NCI-H748 (cell line): ENCODE data around the gene FBXL7.

Experiments used
- DNase-seq: peaks from one replicate; lab custom pipeline; 2025; ENCODE audit not compliant: unreplicated experiment; lab: John Stamatoyannopoulos, UW

FBXL7 gene

DNA sequence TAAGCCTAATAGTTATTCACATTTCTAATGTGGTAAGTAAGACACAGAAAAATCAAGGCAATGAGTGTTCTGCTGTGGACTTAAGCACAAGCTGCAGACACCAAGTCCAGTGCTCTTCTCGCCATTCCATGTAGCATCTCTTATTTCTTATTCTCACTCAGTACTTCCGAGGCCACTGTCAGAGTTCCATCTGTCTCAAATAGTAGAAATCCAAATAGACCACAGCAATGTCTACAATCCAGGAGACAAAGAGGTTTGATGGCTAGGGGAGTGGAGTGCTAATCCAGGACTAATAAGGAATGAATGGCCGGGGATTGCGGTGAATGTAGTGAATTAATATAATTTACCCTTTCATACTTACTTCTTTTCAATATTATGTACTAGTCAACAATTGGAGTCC is 147.3 kb downstream of the FBXL7 start:
- DNase-seq: no peak

DNA sequence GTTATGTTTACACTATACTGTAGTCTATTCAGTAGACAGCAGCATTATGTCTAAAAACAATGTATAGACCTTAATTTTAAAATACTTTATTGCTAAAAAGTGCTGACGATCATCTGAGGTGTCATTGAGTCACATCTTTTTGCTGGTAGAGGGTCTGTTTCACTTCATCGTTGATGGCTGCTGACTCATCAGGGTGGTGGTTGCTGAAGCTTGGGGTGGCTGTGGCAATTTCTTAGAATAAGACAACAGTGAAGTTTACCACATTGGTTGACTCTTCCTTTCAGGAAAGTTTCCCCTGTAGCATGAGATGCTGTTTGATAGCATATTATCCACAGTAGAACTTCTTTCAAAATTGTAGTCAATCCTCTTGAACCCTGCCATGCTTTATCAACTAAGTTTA is 150.3 kb downstream of the FBXL7 start:
- DNase-seq: no peak

DNA sequence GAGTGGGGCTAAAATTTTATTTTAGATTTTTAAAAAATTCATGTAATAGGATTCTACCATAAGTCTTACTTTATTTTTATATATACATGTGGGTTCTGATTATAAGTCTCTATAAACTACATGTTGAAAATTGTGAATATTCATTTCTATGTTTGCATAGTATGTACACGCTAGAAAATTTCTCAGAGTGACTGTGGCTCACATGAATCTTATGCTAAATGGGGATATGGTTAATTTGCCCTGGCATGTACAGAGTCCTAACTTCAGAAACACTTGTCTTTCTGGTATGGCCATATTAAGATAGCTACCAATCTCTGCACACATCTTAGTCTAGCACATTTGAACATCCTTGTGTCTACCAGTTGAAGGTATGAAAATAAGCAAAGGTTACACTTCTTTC is 154.8 kb downstream of the FBXL7 start:
- no peak for DNase-seq

DNA sequence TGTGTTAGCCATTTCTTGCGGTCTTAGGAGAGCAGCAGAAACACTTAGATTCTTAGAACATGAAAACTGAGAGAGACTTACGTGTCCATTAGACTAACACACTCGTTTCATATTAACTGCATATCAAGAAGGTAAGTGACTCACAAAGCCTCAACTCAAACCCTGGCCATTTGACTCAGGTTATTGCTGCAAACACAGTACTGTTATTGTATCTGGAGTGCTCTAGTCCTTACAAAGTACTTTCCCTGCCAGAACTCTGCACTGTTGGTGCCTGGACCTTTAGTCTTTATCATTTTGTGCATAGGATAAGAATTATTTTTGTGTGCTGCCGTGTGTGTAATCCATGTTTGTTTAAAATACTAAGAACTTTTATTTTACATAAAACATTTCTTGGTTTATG is 155.7 kb downstream of the FBXL7 start:
- DNase-seq: no peak

DNA sequence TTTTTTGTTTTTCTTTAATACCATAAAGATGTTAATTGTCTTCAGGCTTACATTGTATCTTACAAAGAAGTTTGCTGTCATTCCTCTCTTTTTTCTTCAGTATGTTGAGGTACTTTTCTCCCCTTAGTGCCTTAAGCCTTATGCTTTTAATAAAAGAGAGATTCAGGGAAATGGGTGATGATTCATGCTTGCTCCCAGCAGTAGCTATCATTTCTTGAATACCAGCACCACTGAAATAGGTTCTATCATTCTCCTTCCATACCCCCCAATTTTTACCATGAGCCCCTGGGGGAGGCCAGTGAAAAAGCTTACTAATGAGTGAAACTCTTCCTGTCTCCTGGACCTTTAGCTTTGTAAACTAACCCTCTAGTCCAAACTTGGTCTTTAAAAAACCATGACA is 165.0 kb downstream of the FBXL7 start:
- no peak for DNase-seq

DNA sequence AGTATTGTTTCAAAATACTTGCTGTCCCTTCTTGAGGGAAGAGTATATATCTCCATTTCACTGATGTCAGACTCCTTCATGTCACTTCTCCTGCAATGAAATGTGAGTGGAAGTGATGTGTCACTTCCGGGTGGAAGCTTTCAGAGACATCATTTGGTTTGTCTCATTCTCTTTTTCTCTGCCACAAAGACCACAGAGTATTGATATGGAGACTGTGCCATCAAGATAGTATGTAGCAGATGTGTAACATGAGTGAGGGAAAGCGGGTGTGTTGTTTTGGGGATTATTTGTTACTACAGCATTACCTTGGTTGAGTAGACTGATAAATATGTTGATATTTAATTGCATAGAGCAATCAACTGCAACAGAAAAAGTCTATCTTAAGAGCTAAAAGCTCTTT is 169.8 kb downstream of the FBXL7 start:
- no peak for DNase-seq

DNA sequence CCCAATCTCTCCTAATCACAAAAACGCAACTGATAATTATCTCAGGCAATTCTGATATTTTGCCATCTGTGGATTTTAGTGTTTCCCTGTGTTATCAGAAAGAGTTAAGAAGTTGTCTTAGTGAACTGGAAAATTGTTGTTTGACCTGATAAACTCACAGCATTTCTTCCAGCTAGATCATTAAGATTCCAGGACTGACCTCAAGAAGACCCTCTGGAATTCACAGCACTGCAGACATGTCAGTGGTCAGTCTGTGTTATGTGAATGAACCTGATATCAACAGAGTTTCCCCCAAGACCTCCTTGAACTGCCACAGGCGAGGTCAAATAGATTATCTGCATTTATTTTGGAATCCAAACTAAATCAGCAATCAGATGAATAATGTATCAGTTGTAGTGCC is 174.7 kb downstream of the FBXL7 start:
- no peak for DNase-seq

DNA sequence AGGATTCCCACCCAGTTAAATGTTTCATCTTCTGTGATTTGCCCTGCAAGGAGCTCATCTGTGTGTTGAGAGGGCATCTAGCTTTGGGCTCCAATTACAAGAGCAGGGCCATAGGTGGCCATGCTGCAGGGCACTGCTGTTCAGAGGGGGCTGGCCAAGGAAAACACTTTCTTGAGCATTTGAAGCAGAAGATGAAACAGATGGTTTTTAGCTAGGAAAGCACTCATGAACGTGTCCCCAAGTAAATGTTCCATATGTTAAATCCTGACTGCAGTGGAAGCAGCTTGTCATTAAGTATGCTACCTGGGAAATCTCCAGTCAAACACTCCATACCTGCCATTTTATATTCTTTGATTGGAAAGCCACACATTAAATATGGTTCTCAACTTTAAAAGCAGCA is 176.6 kb downstream of the FBXL7 start:
- DNase-seq: no peak

DNA sequence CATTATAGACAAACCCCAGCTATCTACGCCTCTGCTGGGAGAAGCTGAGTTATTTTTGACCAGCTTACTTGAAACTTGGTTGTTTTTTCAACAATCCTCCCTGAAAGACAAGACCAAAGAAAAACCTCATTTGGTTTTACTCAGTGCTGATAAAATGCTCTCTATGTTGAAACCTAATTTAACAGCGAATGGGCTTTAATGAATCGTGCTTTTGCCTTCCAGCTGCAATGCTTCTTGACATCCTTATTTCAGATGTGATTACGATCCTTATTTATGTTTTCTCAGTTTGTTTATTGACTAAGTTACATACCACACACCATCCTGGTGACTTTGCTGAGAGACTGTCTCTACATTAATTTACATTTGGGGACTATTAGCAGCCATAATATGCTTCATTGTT is 179.2 kb downstream of the FBXL7 start:
- no peak for DNase-seq

DNA sequence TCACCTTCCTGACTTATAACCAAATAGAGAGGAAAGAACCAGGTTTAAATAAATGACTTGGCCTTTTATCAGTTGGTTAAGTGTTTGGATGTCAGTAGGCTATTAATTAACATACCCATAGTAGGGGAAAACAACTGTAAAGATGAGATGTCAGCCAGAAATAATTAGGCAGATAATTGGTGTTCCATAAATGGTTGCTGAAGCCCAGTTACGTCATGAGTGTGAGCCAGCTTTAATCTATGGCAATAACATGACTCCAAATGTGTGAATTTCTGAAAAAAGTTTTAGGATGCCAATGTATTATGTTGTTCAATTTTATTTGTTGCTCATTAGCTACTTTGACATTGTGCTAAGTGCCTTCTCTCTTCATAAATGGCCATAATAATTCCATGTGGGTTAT is 180.5 kb downstream of the FBXL7 start:
- DNase-seq: no peak

DNA sequence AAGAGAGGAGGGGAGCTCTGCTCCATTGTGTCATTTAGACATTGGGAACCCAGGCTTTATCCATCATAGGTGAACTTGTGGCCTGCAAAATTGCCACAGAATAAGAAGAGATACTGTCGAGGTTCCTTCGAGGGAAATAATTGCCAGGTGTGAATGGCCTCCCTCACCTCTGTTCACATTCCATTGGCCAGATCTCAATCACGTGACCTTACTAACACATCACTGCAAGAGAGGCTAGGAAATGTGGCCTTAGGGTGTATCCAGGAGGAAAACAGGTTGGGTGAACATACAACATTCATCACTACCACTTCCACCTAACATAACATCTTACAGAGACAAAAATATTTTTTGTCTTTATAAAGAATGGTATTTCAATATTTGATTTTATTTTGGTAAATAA is 182.1 kb downstream of the FBXL7 start:
- no peak for DNase-seq

DNA sequence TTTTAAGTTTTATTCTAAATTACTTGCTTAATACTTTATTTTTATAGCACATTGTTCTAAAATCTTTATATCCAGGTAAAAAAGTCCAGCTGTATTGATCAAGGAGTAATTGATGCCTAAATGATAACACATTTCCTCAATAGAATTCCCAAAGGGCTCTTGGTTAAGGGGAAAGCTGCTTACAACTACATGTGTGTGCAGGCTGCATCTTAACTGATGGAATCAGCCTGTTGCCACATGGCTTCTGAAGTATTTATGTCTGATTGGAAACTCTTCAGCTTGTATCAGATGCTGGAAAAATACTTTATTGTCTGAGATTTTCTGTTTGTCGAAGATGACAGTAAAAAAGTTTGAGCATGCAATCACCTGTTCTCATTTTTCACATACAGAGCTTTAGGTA is 182.6 kb downstream of the FBXL7 start:
- no peak for DNase-seq

DNA sequence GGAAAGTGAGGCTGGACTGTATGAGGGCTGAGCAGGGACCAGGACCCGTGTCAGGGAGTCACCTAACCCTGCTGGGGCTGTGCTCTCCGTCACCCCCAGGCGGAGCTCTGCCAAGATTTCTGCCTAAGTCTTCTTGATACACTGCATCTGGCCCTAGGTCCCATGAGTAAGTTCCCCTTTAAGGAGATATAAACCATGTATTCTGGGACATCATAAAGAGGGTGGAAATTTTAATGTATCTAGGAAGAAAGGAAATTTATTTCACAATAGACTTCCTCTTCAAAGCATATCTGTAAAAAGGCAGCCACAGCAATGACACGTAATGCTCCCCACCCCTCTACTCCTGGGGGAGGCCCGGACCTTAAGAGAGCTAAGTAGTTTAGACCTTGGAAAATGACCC is 183.4 kb downstream of the FBXL7 start:
- DNase-seq: peak; percentile 29

DNA sequence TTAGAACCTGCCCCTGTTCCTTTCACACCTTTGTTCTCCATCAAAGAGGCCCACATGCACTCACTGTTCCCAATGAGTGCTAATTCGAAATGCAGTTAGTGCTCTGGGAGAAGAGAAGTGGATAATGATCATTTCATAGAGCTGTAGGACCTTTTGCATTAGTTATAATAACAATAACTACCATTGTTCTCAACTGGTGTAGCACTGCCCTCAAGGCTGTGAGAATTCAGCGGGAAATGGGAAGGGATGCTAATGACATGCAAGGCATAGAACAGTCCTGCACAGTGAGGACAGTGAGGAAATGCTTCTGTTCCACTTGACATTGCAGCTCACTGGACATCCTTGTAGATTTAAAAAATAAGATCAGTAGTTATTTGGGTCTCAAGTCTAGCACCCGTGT is 187.4 kb downstream of the FBXL7 start:
- no peak for DNase-seq

DNA sequence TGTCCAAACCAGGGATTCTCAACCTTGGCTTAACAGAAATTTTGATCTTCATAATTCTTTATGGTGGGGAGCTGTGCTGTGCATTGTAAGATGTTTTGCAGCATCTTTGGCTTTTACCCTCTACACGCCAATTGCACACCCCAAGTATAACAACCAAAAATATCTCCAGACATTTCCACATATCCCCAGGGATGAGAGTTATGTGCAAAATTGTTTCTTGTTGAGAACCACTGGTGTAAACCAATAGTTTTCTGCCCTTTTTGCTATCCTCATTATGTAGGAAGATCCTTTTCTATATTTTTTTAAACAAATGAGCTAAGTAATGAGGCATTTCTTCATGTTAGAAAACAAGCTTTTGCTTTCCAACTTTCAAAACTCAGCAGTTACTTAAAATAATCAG is 189.9 kb downstream of the FBXL7 start:
- no peak for DNase-seq

DNA sequence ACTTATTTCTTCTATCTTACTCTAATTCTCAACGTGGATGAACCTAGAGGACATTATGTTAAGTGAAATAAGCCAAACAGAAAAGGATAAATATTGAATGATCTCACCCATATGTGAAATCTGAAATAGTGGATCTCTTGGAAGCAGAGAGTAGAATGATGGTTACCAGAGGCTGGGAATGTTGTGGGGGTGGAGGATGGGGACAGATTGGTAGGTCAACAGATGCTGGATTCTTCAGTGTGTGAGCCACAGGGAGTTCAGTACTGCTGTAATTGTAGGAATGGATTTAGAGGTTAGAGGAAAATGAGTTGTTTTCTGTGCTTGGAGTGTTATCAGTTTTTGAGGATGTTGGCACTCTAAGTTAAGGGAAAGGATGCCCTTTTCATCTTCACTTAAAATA is 190.6 kb downstream of the FBXL7 start:
- DNase-seq: no peak

DNA sequence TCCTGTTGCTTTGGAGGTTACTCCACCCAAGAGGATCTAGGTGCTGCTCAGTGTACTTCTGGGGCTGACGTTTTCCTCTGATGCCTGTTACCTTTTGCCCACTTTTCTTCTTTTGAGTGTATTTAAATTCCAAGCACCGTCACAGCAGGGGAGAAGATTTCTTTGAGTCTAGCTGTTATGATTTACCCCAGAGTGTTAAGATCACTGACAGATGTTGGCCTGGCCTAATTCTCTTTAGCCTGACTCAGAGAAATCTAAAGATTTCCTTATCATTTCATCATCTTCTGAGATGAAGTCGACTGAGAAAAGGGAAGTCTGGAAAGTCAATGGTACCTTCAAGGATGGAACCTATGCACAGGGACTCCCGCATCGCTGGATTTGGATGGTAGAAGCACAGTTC is 191.5 kb downstream of the FBXL7 start:
- DNase-seq: no peak

DNA sequence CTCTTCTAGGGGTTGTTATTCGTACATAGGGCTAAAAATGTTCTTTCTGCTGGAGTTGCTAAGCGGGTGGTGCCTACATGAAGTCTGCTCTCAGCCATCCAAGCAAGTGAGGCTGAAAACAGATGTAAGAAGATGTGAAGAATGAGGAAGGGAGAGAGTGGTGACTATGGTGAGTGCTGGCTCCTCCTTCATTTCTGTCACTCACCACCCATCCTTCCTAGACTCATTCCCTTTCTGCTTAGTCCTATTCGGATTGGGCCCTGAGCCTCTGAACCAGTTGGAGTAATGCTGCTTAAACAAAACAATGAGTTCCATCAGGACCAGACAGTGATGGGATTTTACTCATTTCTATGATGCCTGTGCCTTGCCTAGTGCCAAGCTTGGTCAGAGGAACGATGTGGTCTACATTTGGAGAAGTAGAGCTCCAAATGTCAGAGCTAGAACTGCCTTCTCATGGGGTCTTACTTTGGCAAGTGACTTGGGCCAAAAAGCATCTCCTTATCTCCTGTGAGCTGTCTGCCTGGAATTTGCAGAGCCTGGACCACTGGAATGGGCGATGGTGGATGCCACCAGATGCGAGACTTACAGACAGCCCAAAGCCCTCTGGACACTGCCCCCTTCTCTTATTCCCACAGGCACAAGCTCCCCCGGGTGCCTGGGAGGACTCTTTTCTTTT is 192.9 kb downstream of the FBXL7 start:
- no peak for DNase-seq

DNA sequence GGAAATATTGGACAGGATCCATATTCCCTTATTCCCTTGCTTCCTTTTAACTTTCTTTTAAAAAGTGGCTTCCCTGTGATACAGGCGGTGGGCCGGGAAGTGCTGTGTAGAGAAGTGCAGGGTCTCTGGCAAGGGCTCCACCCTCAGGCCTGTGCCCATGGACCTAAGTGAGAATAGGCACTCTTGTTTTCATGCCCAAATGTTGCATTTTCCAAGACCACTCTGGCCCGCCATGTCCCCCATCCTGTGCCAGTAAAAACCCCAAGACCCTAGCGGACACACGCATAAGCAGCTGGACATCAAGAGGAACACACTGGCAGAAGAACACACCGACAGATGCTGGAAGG is 193.4 kb downstream of the FBXL7 start:
- DNase-seq: no peak

DNA sequence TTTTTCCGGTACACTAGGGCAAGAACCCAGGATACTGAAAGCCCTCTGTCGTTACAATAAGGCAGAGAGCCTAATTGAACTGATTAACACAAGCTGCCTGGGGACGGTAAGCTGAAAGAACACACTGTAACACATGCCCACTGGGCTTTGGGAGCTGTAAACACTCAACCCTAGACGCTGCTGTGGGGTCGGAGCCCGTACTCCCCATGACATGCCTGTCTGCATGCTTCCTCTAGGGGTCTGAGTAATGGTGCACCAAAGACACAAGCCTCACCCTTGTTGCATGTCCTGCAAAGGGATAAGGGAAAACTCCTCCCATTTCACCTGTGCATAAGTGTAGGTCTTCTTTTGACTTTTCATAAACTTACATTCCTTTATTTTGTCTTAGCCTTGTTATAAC is 194.0 kb downstream of the FBXL7 start:
- DNase-seq: no peak

DNA sequence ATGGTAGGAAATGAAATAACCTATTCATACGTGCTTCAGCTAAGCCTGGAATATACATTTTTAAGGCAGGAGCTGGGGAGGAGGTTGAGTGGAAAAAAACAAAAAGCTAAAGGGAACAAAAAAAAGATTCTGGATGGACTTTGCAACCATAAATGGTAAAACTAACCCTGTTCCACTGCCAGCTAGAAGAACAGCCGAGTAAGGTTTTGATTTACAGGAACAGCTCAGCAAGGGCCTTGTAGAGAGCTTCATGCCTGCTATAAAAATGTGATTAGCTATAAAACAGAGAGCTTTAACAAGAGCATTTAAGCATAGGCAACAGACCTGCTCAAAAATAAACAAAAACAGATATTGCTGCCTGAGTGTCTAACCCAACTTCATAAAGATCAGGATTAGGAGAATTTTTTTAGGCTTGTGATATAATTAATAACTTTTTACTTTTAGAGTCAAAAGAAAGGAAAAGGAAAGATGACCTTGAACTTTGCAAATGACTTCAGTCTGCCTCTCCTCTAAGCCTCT is 194.8 kb downstream of the FBXL7 start:
- DNase-seq: no peak

DNA sequence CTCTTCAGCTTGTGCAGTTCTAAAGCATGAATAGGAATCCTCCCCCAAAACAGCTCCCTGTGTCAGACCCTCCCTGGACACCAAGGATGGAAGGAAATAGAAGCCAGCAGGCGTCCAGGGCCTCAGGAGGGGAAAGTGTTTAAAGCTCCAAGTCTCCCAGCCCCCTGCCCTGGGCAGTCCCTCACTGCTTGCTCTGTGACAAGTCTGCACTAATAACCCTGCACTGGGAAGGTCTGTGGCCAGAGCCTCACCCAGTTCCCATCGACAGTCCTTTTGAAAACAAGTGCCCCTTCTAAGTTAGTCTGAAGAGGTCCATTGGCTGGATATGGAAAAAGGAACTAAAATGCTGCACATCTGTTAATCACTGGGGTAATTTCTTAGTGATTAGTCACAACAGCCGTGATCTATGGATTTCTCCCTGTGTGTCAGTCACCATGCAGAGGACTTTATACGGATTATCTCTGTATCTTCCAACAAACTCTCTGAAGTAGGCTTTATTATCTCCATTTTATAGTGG is 195.3 kb downstream of the FBXL7 start:
- no peak for DNase-seq

DNA sequence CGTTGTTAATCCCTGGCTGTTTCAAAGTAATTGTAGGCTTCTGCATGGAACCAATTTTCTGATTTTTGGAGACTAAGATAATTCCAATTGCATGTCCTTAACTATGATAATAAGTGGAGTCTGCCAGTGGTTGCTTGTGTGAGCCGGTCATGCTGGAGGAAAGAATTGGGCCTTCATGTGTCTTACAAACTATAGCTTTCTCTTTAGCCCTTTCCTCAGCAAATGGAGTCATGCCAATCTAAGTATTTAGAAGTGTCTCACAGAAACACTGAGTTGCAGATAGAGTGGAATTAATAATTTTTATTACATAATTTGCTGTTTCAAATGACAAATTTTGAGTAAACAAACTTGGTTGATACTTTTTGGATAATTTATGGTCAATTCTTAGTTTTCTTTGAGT is 200.4 kb downstream of the FBXL7 start:
- DNase-seq: no peak
